AG09319 (cell line): Measurements from ENCODE around the gene CDC42EP1.

Experiments used
- DNase-seq: peaks from one replicate; pipeline ENCODE4 v3.0.0-alpha.2; 2010; ENCODE audit warnings: low read depth; ENCODE audit errors: extremely low read depth
- TF ChIP-seq, protein P1 (sequence below): IDR thresholded peaks from 2 replicates; pipeline ENCODE4 v1.5.1; 2011; ENCODE audit warnings: low read depth, mild to moderate bottlenecking, inconsistent platforms, low read length, moderate library complexity

CDC42EP1 gene

DNA sequence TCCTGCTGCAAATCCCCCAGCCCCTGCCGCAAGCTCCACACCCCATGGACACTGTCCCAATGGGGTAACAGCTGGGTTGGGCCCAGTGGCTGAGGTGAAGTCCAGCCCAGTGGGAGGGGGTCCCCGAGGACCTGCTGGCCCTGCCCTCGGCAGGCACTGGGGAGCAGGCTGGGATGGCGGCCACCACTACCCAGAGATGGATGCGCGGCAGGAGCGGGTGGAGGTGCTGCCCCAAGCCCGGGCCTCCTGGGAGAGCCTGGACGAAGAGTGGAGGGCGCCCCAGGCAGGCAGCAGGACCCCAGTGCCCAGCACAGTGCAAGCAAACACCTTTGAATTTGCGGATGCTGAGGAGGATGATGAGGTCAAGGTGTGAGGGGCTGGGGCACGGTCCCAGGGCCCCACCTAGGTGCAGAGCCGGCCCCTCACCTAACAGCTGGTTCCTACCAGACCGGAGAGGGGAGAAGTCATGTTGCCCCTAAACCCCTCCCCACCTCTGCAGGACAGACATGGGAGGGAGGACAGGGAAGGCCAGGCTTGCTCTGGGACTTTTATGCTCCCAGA, 8.2 kb downstream of the CDC42EP1 start:
- TF ChIP-seq, protein P1, sequence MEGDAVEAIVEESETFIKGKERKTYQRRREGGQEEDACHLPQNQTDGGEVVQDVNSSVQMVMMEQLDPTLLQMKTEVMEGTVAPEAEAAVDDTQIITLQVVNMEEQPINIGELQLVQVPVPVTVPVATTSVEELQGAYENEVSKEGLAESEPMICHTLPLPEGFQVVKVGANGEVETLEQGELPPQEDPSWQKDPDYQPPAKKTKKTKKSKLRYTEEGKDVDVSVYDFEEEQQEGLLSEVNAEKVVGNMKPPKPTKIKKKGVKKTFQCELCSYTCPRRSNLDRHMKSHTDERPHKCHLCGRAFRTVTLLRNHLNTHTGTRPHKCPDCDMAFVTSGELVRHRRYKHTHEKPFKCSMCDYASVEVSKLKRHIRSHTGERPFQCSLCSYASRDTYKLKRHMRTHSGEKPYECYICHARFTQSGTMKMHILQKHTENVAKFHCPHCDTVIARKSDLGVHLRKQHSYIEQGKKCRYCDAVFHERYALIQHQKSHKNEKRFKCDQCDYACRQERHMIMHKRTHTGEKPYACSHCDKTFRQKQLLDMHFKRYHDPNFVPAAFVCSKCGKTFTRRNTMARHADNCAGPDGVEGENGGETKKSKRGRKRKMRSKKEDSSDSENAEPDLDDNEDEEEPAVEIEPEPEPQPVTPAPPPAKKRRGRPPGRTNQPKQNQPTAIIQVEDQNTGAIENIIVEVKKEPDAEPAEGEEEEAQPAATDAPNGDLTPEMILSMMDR = no peak
- DNase-seq = no peak

GRCh38 chr22:37569009-37569920, 9.0 kb downstream of the CDC42EP1 start:
- TF ChIP-seq, protein P1 = no peak
- no peak for DNase-seq

- no peak for DNase-seq
- TF ChIP-seq, protein P1 = no peak
These were observed 9.8 kb downstream of the CDC42EP1 start for GRCh38 chr22:37569921-37570660.

DNA sequence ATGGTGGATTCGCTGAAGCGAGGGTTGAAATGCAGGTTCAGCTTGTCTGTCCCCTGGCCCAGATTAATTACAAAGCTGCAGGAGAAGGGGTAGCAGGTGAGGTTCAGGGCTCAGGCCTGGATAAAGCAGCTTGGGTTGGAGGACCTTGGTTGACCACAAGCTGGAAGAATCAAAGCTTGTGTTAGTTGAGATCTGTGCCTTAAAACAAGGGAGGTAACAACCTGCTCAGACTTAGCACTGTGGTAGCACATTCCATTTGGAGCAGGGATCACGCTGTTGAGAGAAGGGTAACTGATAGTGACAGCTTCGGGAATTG, 10.3 kb downstream of the CDC42EP1 start:
- TF ChIP-seq, protein P1 = no peak

DNA sequence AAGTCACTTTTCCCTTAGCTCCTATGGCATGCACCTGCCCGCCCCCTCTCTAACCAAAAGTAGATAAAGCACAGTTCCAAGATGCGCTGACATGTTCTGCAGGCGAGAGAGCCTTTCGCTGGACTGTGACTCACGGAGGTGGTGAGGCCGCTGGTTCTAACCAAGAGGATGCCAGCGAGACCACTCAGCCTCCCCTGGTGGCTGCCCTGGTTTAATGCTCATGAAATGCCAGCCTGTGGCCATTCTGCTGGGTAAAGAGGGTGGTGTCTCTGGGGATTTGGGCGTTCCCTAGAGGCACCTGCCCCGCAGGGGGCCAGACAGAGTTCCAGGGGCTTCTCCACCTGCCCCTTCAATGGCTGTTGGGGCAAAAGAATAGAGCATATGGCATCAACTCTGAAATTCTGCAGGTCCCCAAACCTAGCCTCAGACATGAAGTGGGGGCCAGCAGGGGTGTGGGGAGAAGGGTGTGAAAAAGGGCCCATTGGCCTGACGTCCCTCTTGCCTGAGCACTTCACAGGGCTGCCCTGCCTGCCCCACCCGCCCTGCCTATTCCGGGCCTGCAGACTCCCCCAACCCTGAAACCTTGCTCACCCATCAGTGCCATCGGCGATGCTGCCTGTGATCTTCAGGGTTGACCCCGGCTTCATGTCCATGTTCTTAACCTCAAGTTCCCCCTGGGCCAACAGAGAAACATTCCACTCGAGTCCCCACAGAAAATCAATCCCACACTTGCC, 11.1 kb downstream of the CDC42EP1 start:
- TF ChIP-seq, protein P1 = no peak; the same call in 1 of the 2 replicates
- DNase-seq = no peak

More for the DNA sequence above, 10.3 kb downstream of the CDC42EP1 start:
- DNase-seq = no peak

DNA sequence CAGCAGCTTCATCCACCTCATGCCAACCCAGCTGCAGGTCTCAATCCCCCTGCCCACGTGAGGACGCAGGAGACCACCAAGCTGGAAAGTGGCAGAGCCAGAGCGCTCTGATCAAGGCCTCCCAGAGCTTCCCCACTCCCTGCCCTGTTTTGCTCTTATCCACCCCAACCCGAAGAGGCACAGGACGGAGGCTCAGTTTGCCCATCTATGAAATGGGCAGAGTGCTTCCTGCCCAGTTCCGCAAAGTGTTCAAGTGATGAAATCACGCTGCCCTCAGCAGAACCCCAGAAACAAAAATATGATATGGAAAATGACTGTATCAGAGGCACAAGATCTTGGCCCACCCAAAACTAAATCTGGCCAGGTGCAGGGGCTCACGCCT, 11.7 kb downstream of the CDC42EP1 start:
- DNase-seq = no peak
- TF ChIP-seq, protein P1 = no peak
